HG03159 (cell line): ENCODE data around the gene VILL.
"Not testable (repeated sequence)": the region's sequence is repeated elsewhere in the genome, so short reads cannot be mapped to it uniquely, and the experiment has no call there.

Source experiments
- ATAC-seq: cut with Tn5 transposase; IDR thresholded peaks from one replicate; pipeline ENCODE4 v1.9.1; 2021; ENCODE audit warnings: mild to moderate bottlenecking, moderate library complexity; ENCODE audit not compliant: unreplicated experiment

The VILL gene

DNA sequence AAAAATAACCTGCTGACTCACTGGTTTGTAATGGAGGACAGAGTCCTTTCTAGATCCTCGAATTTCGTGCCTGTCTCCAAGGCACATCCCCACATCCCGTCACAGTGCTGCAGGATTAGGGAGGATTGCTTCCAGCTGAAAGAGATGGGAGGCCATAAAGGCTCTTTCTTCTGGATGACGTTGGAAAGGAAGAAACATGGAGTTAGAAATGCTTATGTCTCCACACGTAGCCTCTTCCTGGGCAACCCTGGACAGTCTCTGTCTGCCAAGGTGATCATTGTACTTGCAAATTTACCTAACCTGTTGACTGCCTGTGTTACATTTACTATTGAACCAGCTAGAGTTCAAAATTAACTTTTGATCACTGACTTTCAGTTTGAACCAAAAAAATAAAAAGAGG, 27.6 kb upstream of the VILL start:
- ATAC-seq = no peak

DNA sequence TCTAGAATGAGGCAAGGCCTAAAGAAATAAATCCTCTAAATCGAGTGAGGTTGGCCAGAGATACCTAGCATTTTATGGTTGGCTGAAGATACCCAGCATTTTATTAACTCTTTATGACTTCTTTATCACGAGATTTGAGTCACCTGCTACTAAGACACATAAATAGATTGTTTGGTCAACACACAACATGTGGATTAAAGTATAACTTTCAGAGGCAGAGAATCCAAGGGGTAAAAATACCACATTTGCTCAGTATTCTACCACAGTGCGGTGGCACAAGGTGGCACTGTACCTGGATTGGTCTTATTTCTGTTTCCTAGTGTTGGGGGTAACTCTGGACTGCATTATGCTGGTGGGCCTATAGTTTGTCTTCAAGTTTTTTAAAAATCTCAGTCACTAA, 27.0 kb upstream of the VILL start:
- ATAC-seq = no peak

DNA sequence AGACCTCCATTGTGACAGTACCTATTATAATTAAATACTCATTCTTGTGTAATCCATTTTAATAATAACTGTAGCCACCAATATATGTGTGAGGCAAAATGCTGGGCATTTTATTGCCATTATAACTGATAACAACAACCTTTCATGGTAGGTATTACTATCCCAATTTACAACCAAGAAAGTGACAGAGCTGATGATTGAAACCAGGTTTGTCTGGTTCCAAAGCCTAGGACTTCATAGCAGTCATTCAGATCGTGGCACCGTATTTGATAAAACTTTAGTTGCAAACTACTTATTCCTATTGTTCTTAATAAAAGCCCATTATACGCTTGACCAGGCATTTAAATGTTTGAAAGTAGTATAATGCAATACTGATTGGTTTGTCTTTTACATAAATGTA, 26.4 kb upstream of the VILL start:
- ATAC-seq = no peak

DNA sequence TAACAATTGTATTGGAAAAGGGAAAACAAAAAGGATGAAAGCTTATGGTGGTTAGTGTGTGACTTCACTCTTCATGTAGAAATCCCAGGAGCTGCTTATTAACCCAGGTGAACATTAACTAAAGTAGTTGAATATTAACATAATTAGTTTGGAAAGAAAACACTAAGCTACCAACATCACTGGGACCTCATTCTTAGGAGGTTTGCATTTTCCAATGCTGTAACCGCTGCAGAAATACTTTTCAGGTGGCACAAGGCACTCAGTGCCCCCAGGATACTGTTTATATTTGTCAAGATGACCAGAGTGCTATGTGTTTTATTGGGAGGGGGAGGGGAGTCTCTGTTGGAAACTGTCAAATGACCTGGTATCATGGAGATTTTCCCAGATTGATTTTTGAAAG, 25.9 kb upstream of the VILL start:
- no peak for ATAC-seq

DNA sequence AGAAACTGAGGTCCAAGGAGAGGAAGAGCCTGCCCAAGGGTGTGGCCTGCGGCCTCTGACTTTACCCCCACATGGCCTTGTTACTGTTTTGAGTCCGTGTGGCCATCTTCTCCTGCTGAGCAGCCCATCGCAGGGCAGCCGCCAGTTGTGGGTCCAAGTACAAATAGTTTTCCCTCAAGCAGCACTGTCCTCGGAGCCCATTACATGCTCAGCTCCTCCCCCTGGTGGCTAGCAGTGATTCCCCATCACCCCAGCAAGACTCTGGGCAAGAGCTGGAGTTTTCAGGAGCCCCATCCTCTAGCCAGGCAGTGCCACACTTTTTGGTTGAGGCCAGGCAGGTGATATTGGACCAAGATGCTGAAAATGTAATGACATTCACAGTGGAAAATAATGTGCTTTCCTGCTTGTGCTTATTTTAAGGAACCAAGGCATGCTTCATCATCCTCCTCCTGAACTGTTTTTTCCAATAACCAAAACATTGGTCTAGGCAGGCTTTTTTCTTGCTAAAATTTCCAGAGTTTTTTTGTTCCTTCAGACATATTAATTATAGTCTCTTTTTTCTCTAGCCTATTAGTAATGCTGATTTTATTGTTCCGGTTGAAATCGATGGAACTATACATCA, 23.2 kb upstream of the VILL start:
- ATAC-seq = peak; percentile 85

DNA sequence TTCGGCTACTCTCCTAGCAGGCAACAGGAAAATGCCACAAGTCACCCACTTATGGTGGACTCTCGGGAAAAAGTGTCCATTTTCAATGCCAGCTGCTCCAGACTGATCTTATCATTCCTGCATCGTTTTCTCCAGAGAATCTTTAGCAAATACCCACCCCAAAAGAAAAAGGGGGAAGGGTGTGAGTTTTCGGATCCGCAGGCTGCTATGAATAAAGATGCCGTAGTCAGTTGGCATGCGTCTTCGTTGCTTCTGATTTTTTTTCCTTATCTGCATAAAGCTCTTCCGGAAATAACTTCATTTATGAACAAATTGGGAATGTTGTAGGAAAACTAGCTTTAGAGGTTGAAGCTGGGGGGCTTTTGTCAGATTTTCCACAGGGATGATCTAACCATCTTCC, 22.4 kb upstream of the VILL start:
- no peak for ATAC-seq

DNA sequence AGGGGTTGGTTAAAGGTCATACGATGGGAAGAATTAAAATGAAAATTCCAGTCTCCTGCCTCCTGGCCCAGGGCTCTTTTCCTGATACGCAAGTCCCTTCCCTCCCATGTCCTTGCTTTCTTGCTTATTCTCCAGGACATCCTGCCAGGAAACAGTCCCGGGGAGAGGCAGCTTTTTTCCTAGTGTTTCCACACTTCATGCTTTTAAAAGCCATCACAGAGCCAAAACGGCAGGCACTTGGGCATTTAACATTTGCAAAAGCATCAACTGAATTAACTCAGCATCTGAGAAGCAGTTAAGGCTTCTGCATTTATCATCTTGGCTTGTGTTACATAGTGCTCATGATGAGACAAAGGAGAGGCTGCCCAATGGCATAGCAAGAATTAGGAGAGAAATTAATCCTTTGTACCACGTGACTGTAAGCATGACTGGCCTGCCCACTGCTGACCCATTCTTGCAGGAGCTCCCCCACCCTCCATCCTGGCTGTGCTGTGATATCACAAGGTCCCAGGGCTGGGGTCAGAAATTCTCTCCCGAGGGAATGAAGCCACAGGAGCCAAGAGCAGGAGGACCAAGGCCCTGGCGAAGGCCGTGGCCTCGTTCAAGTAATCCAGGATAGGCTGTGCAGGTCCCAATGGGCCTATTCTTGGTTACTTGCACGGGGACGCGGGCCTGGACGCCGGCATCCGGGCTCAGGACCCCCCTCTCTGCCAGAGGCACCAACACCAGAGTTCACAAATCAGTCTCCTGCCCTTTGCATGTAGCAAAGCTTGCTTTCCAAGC, 21.6 kb upstream of the VILL start:
- no peak for ATAC-seq

DNA sequence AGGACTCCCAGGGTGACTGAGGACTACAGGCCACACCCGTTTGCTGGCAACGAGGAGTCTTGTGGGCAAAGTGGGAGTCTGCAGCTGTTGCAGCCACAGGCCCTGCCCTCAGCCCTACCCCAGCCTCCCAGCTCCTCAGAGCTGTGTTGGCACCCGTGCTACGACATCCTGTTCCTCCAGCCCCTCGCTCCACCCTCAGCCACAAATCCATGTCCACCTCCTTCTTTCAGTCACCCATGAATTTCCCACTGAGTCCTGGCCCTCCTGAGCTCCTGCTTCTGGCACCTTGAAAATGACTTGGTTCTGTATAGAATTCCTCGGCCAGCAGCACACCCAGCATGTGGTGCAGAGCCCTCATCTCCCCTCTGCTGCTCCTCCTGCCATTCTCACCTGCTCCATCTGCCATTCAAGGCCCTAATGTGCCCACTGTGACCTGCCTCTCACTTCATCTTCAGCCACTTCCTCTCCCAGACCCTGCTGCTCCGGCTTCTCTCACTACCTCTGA, 20.9 kb upstream of the VILL start:
- ATAC-seq = no peak

DNA sequence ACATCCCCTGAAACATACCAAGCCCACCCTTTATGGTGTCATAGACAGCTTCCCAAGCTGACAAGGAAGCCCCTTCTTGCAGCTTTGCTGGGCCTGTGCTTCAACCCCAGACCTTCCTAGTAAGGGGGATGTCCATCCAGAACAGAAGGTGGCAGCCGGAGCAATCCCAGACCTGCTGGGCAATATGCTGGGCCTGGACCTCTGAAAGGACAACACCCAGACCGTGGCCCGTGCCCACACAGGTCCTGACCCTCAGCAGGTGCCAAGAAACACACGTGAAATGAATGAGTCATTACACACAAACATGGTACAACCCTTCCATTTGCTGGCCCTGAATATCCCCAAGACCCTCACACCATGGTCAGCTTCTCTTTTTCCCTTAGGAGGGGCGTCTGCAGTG, 19.8 kb upstream of the VILL start:
- ATAC-seq = no peak

DNA sequence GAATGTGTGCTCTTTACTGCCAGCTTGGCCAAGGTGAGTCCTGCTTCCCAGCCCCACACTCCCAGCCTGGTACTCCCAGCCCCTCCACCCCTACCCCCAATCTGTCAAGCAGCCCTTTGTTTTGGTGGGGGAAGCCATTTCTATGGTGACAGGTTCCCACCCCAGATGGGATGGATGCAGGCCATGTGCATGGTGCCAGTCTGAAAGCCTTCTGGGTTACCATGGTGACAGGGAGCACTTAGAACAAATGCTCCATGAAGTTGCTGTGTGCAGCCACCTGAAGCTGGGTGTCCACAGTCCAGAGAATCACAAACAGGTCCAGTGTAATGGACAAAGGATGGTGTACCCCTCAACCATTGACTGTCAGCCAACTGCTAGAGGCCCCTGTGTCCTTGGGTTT, 19.1 kb upstream of the VILL start:
- no peak for ATAC-seq

DNA sequence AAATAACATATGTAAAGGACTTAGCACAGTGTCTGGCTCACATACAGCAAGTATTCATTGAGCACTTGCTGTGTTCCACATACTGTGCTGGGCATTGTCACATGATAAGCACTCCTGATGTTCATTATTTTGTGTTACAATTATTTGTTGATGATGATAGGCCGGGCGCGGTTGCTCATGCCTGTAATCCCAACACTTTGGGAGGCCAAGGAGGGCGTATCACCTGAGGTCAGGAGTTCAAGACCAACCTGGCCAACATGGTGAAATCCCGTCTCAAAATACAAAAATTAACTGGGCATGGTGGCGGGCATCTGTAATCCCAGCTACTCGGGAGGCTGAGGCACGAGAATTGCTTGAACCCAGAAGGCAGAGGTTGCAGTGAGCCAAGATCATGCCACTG, 18.5 kb upstream of the VILL start:
- ATAC-seq = not testable (repeated sequence)

DNA sequence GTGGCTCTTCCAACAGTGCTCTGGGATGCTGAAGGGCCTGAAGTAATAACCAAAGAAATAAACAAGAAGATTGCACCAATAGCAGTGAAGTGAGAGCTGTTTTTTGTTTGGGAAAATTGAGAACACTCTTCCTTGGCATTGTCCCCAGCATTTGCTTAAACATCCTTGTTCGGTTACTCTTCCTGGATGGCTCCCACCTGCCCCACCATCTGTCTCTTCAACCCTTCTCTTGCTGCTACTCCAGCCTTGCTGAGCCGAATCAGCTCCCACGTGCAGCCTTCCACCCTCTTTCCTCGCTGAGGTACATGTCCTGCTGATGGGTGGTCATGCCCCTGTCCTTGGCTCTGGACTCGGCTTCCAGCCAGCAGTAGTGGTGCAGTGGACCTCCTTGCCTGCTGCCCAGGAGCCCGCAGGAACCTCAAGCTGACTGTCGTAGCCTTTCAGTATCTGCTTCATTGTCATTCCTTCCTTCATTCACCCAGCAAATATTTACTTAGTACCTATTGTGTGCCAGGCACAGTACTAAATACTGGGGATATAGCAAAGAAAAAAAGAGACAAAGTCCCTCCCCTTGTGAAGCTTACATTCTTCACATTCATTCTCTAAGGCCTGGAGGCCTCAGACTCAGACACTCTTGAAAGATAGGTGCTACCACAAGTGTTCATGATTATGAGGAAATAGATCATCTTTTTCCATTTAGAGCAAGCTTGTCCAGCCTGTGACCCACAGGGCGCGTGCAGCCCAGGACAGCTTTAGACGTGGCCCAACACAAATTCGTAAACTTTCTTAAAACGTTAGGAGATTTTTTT, 17.1 kb upstream of the VILL start:
- no peak for ATAC-seq

DNA sequence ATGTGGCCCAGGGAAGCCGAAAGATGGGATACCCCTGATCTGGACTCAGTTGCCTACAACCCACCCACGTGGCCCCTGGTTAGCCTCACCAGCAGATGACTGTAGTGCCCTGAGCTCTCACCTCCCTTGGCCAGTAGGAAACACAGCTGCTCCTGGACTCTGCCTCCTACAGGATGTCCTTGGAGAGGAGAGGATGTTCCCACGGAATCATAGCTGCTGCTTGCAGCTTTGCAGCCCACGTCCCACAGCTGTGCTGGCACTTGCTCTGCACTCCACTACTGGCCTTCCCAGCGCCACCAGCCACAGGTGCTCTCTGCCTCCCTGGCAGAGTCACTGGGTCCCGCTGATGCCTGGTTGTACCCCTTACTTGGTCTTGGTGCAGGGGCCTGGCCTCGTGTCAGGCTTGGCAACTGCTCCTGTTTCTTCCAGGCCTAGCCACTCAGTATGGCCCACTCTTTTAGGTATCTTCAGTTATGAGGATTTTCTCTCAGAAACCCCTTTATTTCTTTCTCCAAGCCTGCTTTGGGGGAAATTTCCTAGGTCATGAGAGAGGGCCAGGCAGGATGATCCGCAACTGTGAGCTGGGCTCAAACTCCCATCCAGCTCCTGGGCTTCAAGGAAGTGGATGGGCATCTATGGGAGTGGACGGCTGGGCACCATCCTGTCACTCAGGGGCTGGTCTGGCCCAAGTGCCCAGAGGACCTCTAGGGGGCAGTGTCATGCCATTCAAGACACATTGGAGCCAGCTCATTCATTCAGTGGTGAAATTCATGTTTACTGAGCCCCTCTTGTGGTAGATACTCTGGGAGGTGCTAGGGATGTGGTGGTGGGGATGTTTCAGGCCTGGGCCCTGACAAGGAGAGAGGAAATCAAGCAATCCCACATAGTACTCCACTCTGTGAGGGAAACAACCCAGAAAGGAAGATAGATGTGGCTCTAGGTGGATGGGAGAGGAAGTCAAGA, 16.2 kb upstream of the VILL start:
- peak; percentile 76 for ATAC-seq

DNA sequence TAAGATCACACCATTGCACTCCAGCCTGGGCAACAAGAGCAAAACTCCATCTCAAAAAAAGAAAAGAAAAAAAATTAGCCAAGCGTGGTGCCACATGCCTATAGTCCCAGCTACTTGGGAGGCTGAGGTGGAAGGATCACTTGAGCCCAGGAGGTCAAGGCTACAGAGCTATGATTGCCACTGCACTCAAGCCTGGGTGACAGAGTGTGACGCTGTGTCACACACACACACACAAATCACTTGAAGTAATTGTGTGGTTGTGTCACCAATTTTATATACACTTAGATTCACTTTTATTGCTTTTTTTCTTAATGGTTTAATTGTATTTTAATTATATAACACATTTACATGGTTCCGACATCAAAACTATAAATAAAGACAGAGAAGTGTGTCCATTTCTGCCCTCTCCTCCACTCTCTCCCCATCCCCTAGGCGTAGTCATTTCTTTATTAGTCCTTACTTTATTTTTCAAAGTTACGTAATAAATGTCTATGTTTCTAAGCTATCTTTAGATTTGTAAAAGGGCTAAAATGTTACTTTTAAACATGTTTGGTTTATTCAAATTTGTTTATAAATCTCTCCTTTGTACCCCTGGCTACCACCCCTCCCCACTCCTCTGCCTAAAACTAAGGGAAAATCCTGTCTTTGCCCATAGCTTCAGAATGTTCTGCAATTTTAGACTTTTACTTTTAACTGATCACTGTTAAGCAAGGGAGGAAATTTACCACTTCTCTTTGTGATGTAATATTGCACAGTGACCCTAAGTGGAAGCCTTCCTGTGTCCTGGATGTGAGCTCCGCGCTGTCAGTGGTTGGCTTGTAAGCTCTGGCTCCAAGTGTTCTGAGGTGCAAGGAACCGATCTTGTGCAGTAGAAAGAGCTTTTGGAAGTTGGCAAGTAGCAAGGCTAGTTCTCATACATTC, 10.8 kb upstream of the VILL start:
- no peak for ATAC-seq

DNA sequence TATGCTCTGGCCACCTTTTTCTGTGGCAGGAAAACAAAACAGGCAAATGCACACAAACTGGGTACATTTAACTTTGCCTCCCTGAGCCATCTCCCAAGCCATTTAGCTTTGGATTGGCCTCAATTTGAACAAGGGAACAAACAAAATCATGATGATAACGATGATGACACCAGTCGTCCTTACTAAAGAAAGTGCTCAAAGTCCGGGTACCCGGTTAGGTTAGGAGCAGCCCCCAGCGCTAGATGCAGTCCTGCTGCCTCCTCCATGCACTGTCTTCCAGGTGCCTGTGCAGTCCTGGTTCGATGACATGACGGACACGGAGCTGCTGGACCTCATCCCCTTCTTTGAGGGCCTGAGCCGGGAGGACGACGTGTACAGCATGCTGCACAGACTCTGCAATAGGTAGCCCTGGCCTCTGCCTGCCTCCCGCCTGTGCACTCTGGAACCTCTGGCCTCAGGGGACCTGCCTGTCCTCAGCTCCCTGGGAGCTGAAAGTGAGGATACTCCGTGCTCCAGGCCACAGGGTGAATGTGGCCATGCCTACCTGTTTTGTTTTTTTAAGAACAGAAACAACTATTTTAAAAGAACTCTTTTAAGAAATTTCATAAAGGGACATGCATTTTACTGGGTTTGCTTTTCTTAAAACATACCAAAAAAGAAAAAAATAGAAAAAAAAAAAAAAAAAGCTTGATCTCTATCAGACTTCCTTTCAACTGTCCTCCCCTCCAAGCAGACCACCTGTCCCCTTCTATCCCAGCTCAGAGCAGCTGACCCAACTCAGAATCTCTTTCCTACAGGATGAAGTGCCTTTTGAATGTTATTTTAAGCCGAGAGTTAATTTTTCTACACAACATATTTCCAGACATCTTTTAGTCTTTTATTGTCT, 9.9 kb upstream of the VILL start:
- no peak for ATAC-seq

DNA sequence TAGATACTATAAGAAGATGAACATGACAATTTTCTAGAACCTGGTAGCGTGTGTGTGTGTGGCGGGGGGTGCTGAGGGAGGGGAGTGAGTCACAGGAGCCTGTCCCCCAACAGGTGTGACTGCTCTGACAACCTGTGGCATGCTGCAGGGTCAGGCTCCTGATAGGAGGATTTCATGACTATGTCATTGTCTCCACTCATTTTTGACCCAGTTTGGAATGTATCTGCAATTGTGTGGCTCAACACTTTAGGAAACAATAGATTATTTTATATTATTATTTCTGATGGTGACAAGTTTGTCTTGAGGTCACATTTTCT, 9.3 kb upstream of the VILL start:
- no peak for ATAC-seq

DNA sequence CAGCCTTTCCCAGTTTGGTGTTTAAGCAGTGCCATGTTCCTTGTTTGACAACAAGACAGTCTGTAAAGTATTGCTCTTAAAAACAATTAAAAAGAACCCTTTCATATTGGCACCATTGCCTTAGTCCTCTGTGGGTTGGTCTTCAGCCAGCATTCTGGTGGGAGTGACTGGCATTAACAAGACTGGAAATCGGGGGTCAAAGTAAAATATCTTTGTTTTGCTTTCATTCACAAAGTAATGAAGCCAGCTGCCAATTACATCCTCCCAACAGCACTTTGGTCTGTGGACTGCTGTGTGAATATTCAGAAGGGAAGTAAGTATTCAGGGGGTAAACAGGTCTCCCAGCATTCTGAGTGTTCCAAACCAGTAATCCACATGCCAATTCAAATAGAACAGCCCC, 8.3 kb upstream of the VILL start:
- no peak for ATAC-seq

DNA sequence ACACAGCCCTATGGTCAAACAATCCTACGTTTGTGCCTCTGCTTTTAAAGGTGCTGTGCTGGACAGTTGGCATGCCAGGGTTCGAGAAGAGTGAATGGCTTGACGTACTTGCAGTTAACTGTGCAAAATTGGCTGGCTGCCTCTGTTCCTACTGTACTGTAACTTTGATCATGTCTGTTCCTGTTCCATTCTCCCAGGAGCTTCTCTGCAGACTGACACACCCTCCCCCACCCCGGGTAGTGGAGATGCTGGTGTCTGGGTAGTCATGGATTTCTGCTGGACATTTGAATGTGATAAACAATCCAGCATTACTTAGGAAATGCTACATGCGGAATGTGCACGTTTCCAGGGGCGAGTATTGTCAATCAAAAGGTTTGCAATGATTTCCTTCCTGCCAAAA, 6.5 kb upstream of the VILL start:
- ATAC-seq = no peak

DNA sequence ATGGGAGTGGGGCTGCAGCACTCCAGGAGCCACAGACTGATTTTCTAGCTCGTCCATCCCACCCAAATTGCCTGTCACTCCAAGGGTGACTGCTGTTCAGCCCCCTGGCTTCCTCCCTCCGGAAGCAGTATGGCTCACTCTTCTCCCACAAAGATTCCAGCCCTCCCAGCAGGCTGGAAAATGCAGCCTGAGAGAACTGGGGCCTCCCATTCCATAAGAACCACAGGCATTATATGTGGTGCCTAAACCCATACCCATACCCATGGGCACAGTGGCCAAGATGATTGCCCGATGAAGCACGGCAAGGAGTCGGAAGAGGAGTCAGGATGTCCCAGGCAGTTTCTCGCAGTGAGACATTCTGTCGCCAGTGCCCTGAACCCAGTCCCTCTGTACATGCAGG, 6.0 kb upstream of the VILL start:
- no peak for ATAC-seq
